NCI-H524 treated with DMSO at 0.1 percent for 48 hours (cell line): Measurements from ENCODE around the gene CELF4.

ENCODE experiments used
- DNase-seq: peaks from one replicate; lab custom pipeline; 2025; lab: John Stamatoyannopoulos, UW

Gene CELF4

GRCh38 chr18:37314534-37314933, 251.1 kb downstream of the CELF4 start:
- no peak for DNase-seq

- DNase-seq: peak; percentile 21
Measured at GRCh38 chr18:37313624-37314023, 252.0 kb downstream of the CELF4 start.

- DNase-seq: no peak
Measured at GRCh38 chr18:37309861-37310260, 255.7 kb downstream of the CELF4 start.

- no peak for DNase-seq
Measured at GRCh38 chr18:37309059-37309458, 256.5 kb downstream of the CELF4 start.

GRCh38 chr18:37307181-37307580, 258.4 kb downstream of the CELF4 start:
- DNase-seq: no peak

GRCh38 chr18:37306432-37306831, 259.2 kb downstream of the CELF4 start:
- DNase-seq: no peak

- DNase-seq: no peak
Measured at GRCh38 chr18:37305066-37305465, 260.5 kb downstream of the CELF4 start.

GRCh38 chr18:37304012-37304680, 261.5 kb downstream of the CELF4 start:
- DNase-seq: no peak

GRCh38 chr18:37303009-37303408, 262.6 kb downstream of the CELF4 start:
- no peak for DNase-seq

GRCh38 chr18:37302519-37302918, 263.1 kb downstream of the CELF4 start:
- DNase-seq: no peak

- no peak for DNase-seq
Measured at GRCh38 chr18:37299471-37300304, 265.9 kb downstream of the CELF4 start.

GRCh38 chr18:37298816-37299215, 266.8 kb downstream of the CELF4 start:
- no peak for DNase-seq

- DNase-seq: peak; percentile 31
Measured at GRCh38 chr18:37297106-37297505, 268.5 kb downstream of the CELF4 start.

- no peak for DNase-seq
Measured at GRCh38 chr18:37294951-37295350, 270.6 kb downstream of the CELF4 start.

GRCh38 chr18:37293359-37293758, 272.2 kb downstream of the CELF4 start:
- DNase-seq: no peak

- DNase-seq: no peak
Measured at GRCh38 chr18:37289423-37289822, 276.2 kb downstream of the CELF4 start.

GRCh38 chr18:37287601-37288000, 278.0 kb downstream of the CELF4 start:
- DNase-seq: no peak

GRCh38 chr18:37286801-37287200, 278.8 kb downstream of the CELF4 start:
- DNase-seq: no peak

- no peak for DNase-seq
Measured at GRCh38 chr18:37285825-37286224, 279.8 kb downstream of the CELF4 start.

- DNase-seq: no peak
Measured at GRCh38 chr18:37284260-37284659, 281.3 kb downstream of the CELF4 start.

GRCh38 chr18:37282386-37283037, 283.1 kb downstream of the CELF4 start:
- DNase-seq: no peak

GRCh38 chr18:37280701-37281393, 284.8 kb downstream of the CELF4 start:
- DNase-seq: no peak
